ENCODE measurements around the gene ZNF667.

The ZNF667 gene

GRCh38 chr19:56476651-56477428 lies at the start of gene ZNF667:
ZNF667 (minus strand) TSS chr19:56477345; CDS start chr19:56462370, 14,975 bp downstream.
- peak within 1 kb of the TSS; percentile 70 for H3K4me3 ChIP-seq (ENCODE audit: low read depth, low read length)
- TF ChIP-seq CTCF (IDR thresholded peaks at IDR 0.05; ENCODE audit: low read depth, low read length) = no peak

- no peak overlapping the region for H3K4me3 ChIP-seq (ENCODE audit: low read depth, low read length)
- TF ChIP-seq CTCF (IDR thresholded peaks at IDR 0.05; ENCODE audit: low read depth, low read length) = no peak
Observed at GRCh38 chr19:56525214-56525860, 48.2 kb upstream of the ZNF667 start.

GRCh38 chr19:56508290-56508778 lies 31.2 kb upstream of the ZNF667 start:
- peak overlapping the region; percentile 82 for H3K4me3 ChIP-seq (ENCODE audit: low read depth, low read length)
- TF ChIP-seq CTCF (IDR thresholded peaks at IDR 0.05; ENCODE audit: low read depth, low read length) = no peak

GRCh38 chr19:56507446-56508289 lies 30.5 kb upstream of the ZNF667 start, which contains the start of gene ZNF471:
ZNF471 (plus strand) TSS chr19:56507855; CDS start chr19:56511572, 3,717 bp downstream.
- peak within 1 kb of the TSS; percentile 82 for H3K4me3 ChIP-seq (ENCODE audit: low read depth, low read length)

GRCh38 chr19:56504581-56504980 lies 27.4 kb upstream of the ZNF667 start:
- TF ChIP-seq CTCF (IDR thresholded peaks at IDR 0.05; ENCODE audit: low read depth, low read length) = no peak
- no peak overlapping the region for H3K4me3 ChIP-seq (ENCODE audit: low read depth, low read length)

More at GRCh38 chr19:56507446-56508289, 30.5 kb upstream of the ZNF667 start, which contains the start of gene ZNF471:
- no peak for TF ChIP-seq CTCF (IDR thresholded peaks at IDR 0.05; ENCODE audit: low read depth, low read length)

GRCh38 chr19:56491399-56491798 lies 14.3 kb upstream of the ZNF667 start:
- no peak for TF ChIP-seq CTCF (IDR thresholded peaks at IDR 0.05; ENCODE audit: low read depth, low read length)
- H3K4me3 ChIP-seq (ENCODE audit: low read depth, low read length) = no peak overlapping the region

All from WI38 (cell line).